HG03521 (cell line): ENCODE data around the gene ITGB6.
"Not testable (repeated sequence)": the region's sequence is repeated elsewhere in the genome, so short reads cannot be mapped to it uniquely, and the experiment has no call there.

Experiments used
- ATAC-seq: cut with Tn5 transposase; IDR thresholded peaks from one replicate; pipeline ENCODE4 v1.9.1; 2021; ENCODE audit warnings: mild to moderate bottlenecking, moderate library complexity; ENCODE audit not compliant: unreplicated experiment

ITGB6 gene

DNA sequence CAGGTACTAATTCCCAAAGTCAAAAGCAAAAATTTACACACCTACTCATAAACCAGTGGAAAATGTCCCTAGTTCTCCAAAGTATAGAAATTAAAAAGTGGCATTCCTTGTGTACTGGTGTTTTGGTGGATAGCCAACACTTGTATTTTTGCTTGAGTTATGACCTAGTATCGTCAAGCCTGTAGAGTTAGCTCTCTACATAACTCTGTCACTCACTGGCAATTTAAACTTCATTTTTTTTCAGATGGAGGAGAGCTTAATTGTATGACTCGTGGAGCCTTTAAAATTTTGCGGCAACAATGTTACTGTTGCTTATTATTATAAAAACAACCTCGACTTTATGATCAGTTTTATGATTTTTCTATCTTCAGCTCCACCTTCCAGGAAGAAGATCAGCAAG, 58.7 kb downstream of the ITGB6 start:
- ATAC-seq = no peak

- no peak for ATAC-seq
These were observed 59.6 kb downstream of the ITGB6 start for GRCh38 chr2:160140471-160140870.

DNA sequence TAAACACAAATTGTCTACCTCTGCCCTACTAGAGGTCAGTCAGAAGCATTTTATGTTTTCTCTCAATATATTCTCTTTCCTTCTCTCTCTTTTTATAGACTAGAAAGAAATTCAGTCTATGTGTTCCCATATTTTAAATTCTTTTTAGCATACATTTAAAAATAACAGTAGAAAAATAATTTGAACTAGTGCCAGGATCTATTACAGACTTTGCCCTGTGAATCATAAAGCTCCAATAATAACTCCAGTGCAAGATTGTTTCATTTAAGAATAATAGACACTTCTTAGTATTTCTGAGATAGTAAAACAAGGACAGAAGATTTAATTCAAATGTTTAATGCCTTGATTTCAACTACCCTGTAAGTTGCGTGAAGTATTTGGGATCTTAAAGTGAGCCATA, 60.1 kb downstream of the ITGB6 start:
- no peak for ATAC-seq

DNA sequence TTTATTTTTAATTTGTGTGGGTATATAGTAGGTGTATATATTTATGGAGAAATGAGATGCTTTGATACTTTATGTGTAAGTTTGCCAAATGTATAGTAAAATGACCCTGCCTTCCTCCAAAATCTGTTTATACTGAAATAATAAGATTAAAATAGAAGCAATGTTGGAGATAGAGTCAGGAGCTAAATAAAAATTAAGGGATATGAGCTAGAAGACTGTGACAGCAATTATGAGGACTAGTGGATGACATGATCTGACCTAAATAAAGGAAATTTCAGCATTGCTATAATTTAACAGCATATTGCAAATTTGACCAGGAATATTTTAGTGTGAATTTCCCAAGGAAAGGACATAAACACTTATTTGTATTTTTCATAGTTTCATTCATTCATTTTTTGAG, 60.7 kb downstream of the ITGB6 start:
- ATAC-seq = no peak

DNA sequence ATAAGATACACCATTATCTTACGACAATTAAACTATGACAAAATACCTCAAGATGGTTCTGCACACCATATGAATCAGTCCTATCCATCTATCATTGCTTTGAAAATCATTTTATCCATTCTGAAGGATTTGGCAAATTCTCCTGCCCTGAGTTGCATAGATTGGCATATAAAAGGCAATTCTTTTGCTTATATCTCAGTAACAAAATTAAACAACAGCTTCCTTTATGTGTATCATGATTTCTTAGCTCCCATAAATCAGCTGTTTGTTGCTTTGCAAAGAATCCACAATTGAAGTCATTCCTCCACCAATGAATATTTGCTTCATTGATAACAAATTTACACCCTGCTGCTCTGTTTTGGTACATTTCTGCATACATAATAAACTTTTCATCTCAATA, 61.7 kb downstream of the ITGB6 start:
- no peak for ATAC-seq

GRCh38 chr2:160137464-160137863, 62.6 kb downstream of the ITGB6 start:
- ATAC-seq = no peak

- no peak for ATAC-seq
These were observed 67.3 kb downstream of the ITGB6 start for GRCh38 chr2:160132761-160133160.

DNA sequence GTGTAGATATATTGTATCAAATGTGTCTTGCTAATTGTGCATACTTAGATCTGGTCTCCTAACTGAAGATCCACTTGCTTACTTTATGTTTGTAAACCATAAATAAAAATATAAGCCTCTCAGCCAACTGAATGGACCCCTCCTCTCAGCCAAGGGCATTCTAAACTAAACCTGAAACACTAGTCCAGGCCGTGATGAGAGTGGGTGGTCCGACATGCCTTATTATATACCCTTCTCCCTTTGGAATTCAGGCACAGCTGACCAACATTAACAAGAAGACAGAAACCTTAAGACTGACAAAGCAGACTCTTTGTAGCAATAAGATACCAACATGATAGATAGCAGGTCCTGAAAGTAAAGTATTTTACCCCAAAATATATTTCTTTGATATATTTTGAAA, 73.3 kb downstream of the ITGB6 start:
- no peak for ATAC-seq

DNA sequence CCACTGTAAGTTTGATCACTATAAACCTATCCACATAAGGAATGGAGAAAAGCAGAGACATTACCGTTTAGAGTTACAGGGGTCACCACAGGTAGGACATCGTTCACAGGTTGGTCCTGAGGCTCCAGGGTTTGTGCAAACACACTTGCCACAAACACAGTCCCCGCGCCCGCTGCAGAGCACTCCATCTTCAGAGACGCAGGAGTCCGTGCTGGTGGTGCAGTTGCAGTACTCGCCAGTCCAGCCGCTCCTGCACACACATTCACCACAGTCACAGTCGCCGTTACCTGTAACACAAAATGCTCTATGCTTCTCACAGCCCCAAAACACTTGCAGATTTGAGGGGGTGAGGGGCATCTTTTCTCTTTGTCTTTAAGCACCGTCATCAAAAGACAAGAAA, 73.8 kb downstream of the ITGB6 start:
- no peak for ATAC-seq

- ATAC-seq = no peak
These were observed 74.2 kb downstream of the ITGB6 start for GRCh38 chr2:160125828-160126227.

GRCh38 chr2:160125366-160125765, 74.7 kb downstream of the ITGB6 start:
- ATAC-seq = no peak

- ATAC-seq = no peak
These were observed 75.5 kb downstream of the ITGB6 start for GRCh38 chr2:160124571-160124970.

GRCh38 chr2:160114721-160115120, 85.4 kb downstream of the ITGB6 start:
- not testable (repeated sequence) for ATAC-seq

- ATAC-seq = no peak
These were observed 86.1 kb downstream of the ITGB6 start for GRCh38 chr2:160114020-160114419.

GRCh38 chr2:160111951-160112798, 87.9 kb downstream of the ITGB6 start:
- ATAC-seq = peak; percentile 49

DNA sequence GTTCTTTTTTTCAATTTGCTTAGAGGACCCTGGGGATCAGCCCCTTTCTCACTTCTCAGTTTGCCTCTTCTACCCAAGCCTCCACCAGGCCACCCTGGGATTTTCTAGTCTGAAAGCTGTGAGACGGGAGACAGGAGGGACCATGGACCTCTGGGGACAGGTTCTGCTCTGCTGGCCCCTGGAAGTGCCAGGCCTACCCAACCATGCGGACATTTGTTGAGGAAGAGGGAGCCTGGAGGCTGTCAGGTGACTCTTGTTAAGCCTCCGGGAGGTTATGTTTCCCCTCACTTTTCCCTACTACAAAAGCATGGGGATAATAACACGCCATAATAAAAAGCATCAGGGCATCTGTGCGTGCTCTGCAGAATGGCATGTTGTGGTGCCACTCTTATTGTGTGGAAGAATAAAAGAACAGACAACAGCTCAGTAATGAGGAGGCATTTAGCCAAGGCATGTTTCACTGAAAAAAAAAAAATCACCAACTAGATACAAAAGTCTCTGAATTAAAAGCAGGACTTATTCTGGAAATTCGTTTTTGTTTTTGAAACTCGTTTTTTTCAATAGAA, 89.3 kb downstream of the ITGB6 start:
- no peak for ATAC-seq

DNA sequence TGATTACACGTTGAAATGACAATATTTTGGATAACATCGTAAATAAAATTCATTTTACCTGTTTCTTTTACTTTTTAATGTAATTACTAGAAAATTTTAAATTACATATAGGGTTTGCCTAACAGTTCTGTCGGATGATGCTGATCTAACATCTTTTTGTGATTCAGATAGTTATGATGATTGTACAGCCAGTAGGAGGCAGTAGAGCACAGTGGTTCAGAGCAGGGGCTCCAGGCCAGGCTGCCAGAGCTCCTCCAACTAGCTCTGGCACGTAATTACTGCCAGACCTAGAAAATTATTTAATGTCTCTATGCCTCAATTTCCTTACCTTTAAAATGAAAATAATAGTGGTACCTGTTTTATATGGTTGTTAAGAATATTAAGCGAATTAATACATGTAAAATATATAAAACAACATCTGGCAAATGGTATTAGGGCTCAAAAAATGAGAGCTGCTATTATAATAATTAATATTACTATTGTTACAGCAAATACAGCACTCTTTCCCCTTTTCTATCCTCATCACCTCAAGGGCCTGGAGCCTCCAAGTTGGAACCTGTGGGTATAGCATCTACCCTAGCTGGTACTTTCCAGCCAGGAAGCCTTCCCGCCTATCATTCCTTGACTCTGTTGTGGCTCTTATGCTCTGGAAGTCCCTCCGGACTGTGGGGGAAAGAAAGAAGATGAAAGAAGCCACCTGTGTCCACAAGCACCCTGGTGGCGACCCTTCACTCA, 90.0 kb downstream of the ITGB6 start:
- peak; percentile 68 for ATAC-seq

GRCh38 chr2:160109243-160109642, 90.8 kb downstream of the ITGB6 start:
- ATAC-seq = no peak

GRCh38 chr2:160108646-160109045, 91.4 kb downstream of the ITGB6 start:
- no peak for ATAC-seq

DNA sequence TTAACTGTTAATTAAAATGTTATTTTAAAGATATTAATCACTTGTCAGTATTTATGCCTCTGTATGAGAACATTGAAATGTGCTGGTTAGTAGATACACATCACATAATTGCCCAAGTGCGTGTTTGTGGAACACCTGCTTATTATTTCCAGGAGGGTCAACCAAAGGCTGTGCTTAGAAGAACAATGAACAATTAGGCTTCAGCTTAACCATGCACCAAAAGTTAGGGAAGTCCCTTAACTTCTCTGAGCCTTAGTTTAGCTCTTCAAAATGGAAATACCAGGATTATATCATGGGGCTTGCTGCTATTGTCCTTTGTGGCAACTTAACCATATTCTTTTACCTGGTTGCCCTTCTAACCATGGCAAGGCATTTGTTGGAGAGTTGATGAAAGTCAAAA, 94.7 kb downstream of the ITGB6 start:
- no peak for ATAC-seq

DNA sequence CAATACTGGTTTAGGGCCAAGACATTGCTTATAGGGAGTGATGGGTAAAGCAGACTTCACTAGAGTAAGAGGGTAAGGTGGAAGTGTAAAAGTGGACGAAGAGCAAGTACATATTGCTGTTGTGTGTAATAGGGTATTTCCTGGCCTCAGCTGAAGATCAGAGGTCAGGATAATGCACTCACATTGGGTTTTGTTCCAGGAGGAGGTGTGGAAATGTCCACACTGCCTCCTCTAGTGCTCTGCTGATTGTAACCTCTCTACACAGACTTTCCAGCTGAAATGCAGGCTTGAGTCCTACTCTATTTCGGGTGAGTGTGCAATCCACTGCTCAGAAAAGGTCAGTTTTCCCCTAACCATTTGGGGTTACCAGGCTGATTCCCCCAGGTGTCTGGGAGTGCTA, 96.0 kb downstream of the ITGB6 start:
- ATAC-seq = no peak

GRCh38 chr2:160097326-160097725, 102.7 kb downstream of the ITGB6 start:
- no peak for ATAC-seq
